ENCODE results near the gene LGALS7B.
"Not testable (repeated sequence)": the region's sequence is repeated elsewhere in the genome, so short reads cannot be mapped to it uniquely, and the experiment has no call there.

Gene LGALS7B

DNA sequence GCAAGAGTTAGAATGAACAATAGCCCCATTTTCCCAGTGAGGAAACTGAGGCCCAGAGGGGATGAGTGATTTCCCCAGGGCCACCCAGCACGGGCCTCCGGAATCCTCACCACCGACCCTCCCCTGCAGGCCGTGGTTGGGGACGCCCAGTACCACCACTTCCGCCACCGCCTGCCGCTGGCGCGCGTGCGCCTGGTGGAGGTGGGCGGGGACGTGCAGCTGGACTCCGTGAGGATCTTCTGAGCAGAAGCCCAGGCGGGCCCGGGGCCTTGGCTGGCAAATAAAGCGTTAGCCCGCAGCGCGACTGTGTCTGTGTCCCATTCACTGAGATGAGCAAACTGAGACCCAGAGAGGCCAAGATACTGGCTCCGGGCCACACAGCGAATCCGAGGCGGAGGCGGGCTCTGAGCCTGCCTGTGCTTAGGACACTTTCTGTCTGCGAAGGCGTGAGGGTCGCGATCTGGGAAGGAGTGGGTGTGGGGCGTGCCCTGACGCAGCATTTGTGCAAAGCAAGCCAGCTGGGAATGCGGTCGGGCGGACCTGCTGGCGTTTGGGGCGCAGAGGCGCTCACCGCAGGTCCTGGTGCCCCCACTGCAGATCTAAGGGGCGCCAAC, 2.6 kb downstream of the LGALS7B start:
- not testable (repeated sequence) for ATAC-seq (ENCODE audit: low read depth); H3K4me3 ChIP-seq (ENCODE audit: severe bottlenecking); H3K27me3 ChIP-seq (ENCODE audit: insufficient read depth, poor library complexity, severe bottlenecking); H3K27ac ChIP-seq (ENCODE audit: poor library complexity, severe bottlenecking); DNase-seq (ENCODE audit: low spot score); H3K9me3 ChIP-seq (ENCODE audit: severe bottlenecking); H3K36me3 ChIP-seq (ENCODE audit: low read depth)
- peaks cover 25% of the 10 kb centered on the region for H3K4me1 ChIP-seq (ENCODE audit: insufficient read depth, poor library complexity, severe bottlenecking)

DNA sequence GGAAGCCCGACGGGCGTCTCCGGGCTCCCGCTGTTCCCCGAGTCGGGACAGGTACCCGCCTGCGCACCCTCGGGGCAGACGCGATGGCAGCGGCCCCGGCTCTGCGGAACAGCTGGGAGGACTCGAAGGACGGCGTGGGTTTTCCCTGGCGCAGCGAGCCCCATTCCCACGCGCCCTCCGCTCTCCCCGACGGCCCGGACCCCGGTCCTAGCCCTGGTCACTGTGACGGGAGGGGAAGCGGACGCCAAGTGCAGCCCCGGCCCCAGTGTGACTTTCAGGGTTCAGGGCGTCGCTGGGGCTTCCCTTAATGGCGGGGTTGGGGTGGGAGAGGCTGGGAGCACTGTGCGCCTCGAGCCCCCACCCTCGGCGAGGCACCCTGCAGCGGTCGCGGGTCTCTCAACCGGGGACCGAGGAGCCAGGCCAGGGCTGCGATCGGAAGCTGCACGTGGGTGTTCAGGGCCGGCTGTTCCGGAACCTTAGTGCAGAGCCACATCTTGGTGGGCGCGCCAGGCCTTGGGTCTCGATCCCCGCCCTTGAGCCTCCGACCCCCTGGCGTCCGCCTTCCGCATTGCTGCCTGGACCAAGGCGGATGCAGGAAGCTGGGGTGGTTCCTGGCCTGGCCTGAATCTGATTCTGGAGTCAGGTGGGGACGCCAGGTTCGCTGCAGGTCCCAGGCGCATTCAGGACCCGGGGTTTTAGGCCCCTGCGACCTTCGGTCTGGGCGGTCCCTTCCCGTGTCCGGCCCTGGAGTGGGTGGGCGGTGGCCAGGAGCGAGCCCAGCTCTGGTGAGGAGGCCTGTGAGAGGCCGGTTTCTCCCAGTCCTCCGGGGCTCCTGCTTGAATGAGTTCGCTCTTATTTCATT, 3.5 kb downstream of the LGALS7B start:
- H3K9me3 ChIP-seq (ENCODE audit: severe bottlenecking): no peaks in the 10 kb centered on the region
- peaks cover 19% of the 10 kb centered on the region for H3K4me1 ChIP-seq (ENCODE audit: insufficient read depth, poor library complexity, severe bottlenecking)
- H3K27ac ChIP-seq (ENCODE audit: poor library complexity, severe bottlenecking): peak overlapping the region; percentile 94
- no peak overlapping the region for H3K4me3 ChIP-seq (ENCODE audit: severe bottlenecking)
- DNase-seq (ENCODE audit: low spot score) (no peak), ATAC-seq (ENCODE audit: low read depth) (no peak)
- no peaks in the 10 kb centered on the region for H3K27me3 ChIP-seq (ENCODE audit: insufficient read depth, poor library complexity, severe bottlenecking)
- TF ChIP-seq, protein P1, sequence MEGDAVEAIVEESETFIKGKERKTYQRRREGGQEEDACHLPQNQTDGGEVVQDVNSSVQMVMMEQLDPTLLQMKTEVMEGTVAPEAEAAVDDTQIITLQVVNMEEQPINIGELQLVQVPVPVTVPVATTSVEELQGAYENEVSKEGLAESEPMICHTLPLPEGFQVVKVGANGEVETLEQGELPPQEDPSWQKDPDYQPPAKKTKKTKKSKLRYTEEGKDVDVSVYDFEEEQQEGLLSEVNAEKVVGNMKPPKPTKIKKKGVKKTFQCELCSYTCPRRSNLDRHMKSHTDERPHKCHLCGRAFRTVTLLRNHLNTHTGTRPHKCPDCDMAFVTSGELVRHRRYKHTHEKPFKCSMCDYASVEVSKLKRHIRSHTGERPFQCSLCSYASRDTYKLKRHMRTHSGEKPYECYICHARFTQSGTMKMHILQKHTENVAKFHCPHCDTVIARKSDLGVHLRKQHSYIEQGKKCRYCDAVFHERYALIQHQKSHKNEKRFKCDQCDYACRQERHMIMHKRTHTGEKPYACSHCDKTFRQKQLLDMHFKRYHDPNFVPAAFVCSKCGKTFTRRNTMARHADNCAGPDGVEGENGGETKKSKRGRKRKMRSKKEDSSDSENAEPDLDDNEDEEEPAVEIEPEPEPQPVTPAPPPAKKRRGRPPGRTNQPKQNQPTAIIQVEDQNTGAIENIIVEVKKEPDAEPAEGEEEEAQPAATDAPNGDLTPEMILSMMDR (IDR thresholded peaks at IDR 0.05; ENCODE audit: poor library complexity, severe bottlenecking): no peak
- no peaks in the 10 kb centered on the region for H3K36me3 ChIP-seq (ENCODE audit: low read depth)

DNA sequence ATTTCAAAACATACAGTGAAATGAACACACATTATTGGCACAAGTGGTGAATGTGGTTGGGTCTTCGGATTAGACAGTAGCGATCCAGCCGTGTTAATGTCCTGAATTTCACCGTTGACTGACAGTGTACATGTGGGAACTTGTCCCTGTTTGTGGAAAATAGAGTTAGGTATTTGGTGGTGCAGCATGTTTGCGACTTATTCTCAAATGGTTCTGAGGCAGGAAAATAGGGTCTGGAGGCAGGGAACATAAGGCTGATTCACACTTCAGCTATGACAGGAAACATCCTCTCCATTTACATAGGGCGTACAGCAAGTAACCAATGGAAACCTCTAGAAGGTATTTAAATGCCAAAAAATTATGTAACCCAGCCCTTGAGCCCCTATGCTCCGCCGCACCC, 4.2 kb downstream of the LGALS7B start:
- no peak overlapping the region for H3K4me3 ChIP-seq (ENCODE audit: severe bottlenecking)
- H3K36me3 ChIP-seq (ENCODE audit: low read depth): no peaks in the 10 kb centered on the region
- no peaks in the 10 kb centered on the region for H3K9me3 ChIP-seq (ENCODE audit: severe bottlenecking)
- TF ChIP-seq, protein P1 (IDR thresholded peaks at IDR 0.05; ENCODE audit: poor library complexity, severe bottlenecking): no peak
- ATAC-seq (ENCODE audit: low read depth) (peak; percentile 90), DNase-seq (ENCODE audit: low spot score) (no peak)
- H3K27ac ChIP-seq (ENCODE audit: poor library complexity, severe bottlenecking): peak overlapping the region; percentile 94
- H3K27me3 ChIP-seq (ENCODE audit: insufficient read depth, poor library complexity, severe bottlenecking): no peaks in the 10 kb centered on the region
- H3K4me1 ChIP-seq (ENCODE audit: insufficient read depth, poor library complexity, severe bottlenecking): peaks cover 19% of the 10 kb centered on the region

DNA sequence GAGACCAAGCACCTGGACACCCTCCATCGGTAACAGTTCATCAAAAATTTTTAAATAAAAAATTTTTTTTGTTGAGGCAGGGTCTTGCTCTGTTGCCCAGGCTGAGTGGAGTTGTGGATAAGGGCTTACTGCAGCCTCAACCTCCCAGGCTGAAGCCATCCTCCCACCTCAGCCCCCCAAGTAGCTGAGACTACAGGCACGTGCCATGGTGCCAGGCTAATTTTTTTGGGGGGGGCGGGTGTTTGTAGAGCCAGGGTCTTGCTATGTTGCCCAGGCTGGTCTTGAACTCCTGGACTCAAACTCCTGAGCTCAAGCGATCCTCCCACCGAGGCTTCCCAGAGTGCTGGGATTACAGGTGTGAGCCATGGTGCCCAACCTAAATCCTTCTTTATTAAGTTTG, 4.7 kb downstream of the LGALS7B start:
- no peaks in the 10 kb centered on the region for H3K27me3 ChIP-seq (ENCODE audit: insufficient read depth, poor library complexity, severe bottlenecking)
- ATAC-seq (ENCODE audit: low read depth) (no peak), DNase-seq (ENCODE audit: low spot score) (no peak)
- H3K9me3 ChIP-seq (ENCODE audit: severe bottlenecking): no peaks in the 10 kb centered on the region
- H3K4me1 ChIP-seq (ENCODE audit: insufficient read depth, poor library complexity, severe bottlenecking): peaks cover 16% of the 10 kb centered on the region
- H3K27ac ChIP-seq (ENCODE audit: poor library complexity, severe bottlenecking): peak overlapping the region; percentile 94
- no peak overlapping the region for H3K4me3 ChIP-seq (ENCODE audit: severe bottlenecking)
- no peaks in the 10 kb centered on the region for H3K36me3 ChIP-seq (ENCODE audit: low read depth)
- TF ChIP-seq, protein P1 (IDR thresholded peaks at IDR 0.05; ENCODE audit: poor library complexity, severe bottlenecking): no peak

DNA sequence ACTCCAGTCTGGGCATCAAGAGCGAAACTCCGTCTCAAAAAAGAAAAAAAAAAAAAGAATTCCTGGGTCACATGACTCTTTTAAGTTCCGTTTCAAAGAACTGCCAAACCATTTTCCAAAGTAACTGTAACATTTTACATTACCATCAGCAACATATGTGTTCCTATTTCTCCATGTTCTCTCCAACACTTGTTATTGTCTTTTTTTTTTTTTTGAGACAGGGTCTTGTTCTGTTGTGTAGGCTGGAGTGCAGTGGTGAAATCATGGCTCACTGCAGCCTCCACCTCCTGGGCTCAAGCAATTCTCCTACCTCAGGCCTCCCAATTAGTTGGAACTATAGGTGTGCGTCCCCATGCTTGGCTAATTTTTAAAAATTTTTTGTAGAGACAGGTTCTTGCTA, 6.5 kb downstream of the LGALS7B start:
- ATAC-seq (ENCODE audit: low read depth): no peak
- DNase-seq (ENCODE audit: low spot score): no peak
- Histone ChIP-seq H3K36me3 (ENCODE audit: low read depth) (no peaks in the 10 kb centered on the region), H3K27ac (ENCODE audit: poor library complexity, severe bottlenecking) (no peak overlapping the region), H3K27me3 (ENCODE audit: insufficient read depth, poor library complexity, severe bottlenecking) (no peaks in the 10 kb centered on the region), H3K4me3 (ENCODE audit: severe bottlenecking) (no peak overlapping the region), H3K9me3 (ENCODE audit: severe bottlenecking) (no peaks in the 10 kb centered on the region), H3K4me1 (ENCODE audit: insufficient read depth, poor library complexity, severe bottlenecking) (peaks cover 27% of the 10 kb centered on the region)
- TF ChIP-seq, protein P1 (IDR thresholded peaks at IDR 0.05; ENCODE audit: poor library complexity, severe bottlenecking): no peak
